HG03432 (cell line): ENCODE data around the gene RSPO4.

ENCODE experiments used
- ATAC-seq: cut with Tn5 transposase; IDR thresholded peaks from one replicate; pipeline ENCODE4 v1.9.1; 2021; ENCODE audit warnings: mild to moderate bottlenecking, moderate library complexity; ENCODE audit not compliant: unreplicated experiment

Gene RSPO4

DNA sequence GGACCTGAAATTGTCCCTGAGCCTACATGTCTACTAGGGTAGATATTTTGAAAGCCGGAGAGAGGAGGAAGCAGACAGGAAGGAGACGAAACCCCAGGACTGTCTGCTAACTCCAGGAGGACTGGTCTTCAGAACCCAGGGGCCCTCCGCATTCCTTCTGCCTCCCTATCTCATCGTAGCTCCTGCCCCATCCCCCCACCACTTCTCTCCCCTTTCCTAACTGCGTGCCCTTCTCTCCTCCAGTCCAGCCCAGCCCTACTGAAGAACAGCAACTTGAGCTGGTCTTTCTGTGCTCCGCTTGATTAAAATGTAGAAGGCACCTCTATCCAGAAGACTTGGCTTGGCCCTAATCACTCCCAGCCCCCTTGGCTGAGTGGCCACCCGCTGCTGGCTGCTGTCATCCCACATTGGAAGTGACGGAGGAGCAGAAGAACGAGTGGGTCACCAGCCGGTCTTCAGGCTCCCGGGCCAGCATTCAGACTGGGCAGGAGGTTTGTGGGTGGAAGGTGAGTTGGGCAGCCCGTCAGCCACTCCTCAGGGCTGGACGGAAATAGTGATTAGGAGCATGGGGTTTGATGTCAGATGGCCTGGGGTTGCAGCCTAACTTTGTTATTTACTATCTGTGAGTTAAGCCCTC is 57.2 kb downstream of the RSPO4 start:
- no peak for ATAC-seq

DNA sequence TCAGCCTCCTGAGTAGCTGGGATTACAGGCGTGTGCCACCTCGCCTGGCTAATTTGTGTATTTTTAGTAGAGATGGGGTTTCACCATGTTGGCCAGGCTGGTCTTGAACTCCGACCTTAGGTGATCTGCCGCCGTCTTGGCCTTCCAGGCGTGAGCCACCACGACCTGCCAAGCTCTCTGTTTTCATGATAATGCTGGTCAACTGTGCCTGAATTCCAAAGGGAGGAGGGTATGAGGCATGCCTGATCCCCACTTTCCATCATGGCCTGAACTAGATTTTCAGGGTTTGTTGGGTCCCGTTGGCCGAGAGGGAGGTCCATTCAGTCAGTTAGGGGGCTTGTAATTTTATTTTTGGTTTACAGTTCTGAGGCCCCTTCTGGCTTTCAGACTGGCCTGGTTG is 58.0 kb downstream of the RSPO4 start:
- no peak for ATAC-seq

GRCh38 chr20:942611-943010 is 59.5 kb downstream of the RSPO4 start:
- no peak for ATAC-seq

GRCh38 chr20:940926-941325 is 61.2 kb downstream of the RSPO4 start:
- ATAC-seq = no peak

- ATAC-seq = no peak
Observed at GRCh38 chr20:939606-940005, 62.5 kb downstream of the RSPO4 start.

DNA sequence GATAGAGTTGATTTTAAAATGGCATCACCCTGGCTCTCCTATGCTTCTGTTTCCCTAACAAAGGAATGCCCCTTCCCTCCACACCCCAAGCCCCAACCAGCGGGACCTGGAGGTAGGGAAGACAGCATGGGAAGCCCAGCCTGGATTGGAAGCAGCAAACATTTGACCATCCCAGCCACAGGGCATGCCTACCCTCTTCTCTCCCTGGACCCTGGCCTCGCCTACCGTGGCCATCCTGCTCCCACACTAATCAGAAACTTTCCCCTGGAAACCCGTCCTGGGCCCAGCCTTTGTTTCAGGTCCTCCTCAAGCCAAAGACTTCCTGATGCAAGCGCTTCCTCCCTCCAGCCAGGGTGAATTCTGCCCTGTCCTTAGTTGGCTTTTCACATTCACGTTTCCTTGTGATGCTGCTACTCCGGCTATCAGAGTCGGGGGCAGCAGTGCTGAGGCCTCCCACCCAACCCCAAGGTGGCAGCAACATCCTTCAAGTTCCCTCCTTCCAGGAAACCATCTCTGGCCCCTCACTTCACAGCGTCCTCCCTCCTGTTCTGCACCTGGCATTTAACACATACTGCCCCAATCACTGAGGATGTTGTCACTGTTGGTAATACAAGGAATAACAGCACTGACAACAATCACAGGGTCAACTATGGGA is 67.8 kb downstream of the RSPO4 start:
- no peak for ATAC-seq

DNA sequence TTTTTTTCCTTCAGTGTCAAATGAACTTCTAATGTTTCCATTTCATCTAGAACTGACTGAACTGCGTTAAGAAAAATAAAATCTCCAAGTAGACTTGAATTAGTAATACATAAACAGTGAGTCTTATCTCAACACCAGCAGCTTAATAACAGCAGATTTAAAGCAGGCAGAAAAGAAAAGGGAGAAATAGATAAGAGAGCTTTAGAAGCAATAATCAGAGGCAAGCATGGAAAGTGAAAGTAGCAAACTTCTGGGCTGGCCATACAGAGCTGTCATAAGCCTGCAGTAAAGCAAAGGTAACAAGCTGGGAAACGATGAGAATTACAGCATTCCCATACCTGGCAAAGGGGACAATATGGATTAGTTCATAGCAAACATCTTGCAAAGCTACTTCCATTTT is 69.1 kb downstream of the RSPO4 start:
- ATAC-seq = no peak

- ATAC-seq = no peak
Observed at GRCh38 chr20:931401-931800, 70.7 kb downstream of the RSPO4 start.

- ATAC-seq = no peak
Observed at GRCh38 chr20:926670-927069, 75.4 kb downstream of the RSPO4 start.

GRCh38 chr20:925516-925915 is 76.6 kb downstream of the RSPO4 start:
- no peak for ATAC-seq

GRCh38 chr20:924639-925038 is 77.5 kb downstream of the RSPO4 start:
- ATAC-seq = no peak

DNA sequence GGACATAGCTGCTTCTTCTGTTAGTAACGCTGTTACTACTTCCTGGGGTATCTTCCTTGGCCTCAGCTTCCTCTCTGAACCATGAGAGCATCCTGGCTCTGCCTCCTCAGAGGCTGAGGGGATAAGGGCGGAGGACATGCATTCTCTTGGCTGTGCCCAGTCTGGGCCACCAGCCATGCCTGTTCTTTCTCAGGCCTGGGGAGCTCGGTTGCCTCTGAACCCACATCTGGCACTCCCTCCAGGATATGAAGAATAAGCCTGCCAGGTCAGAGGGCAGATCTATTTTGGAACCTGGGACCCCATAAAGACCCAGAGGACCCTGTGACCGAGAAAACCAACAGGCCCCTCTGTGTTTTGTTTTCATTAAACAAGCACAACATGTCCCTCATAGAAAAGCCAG is 79.3 kb downstream of the RSPO4 start:
- no peak for ATAC-seq

GRCh38 chr20:921068-921467 is 81.0 kb downstream of the RSPO4 start:
- no peak for ATAC-seq

- no peak for ATAC-seq
Observed at GRCh38 chr20:920311-920710, 81.8 kb downstream of the RSPO4 start.

- no peak for ATAC-seq
Observed at GRCh38 chr20:919491-919916, 82.6 kb downstream of the RSPO4 start.

DNA sequence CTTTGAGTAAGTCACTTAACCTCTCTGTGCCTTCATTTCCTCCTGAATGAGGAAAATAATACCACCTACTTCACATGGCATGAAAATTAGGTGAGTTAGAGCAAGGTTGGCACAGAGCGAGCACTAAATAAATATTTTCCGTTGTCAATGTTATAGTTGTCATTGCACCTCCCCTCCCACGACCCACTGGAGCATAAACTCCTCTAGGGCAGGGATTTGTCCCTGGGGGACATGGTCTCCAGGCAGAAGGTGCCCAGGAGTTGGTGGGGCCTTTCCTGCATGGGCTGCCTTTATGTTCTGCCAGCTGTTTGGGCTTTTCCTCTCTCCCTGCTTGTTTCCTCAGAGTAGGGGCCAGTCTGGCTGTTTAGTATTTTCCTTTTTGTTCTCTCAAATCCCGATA is 84.7 kb downstream of the RSPO4 start:
- ATAC-seq = no peak

DNA sequence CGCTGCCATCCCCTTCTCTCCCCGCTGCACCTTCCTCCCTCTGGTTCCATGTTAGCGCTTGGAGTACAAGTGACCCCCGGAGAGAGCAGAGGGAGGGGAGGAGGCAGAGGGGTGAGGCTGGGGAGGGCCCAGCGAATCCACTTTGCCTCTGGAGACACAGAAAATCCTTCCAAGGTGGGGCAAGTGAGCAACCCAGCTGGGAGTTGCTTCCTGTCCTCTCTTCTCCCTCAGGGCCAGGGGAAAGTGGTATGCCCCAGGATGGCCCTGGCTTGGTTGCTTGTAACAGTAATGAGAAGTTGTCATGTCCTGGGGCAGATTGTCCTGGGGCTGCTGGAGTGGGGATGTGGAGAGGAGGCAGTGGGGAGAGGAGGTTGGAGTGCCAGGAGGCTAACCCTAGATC is 85.3 kb downstream of the RSPO4 start:
- no peak for ATAC-seq

DNA sequence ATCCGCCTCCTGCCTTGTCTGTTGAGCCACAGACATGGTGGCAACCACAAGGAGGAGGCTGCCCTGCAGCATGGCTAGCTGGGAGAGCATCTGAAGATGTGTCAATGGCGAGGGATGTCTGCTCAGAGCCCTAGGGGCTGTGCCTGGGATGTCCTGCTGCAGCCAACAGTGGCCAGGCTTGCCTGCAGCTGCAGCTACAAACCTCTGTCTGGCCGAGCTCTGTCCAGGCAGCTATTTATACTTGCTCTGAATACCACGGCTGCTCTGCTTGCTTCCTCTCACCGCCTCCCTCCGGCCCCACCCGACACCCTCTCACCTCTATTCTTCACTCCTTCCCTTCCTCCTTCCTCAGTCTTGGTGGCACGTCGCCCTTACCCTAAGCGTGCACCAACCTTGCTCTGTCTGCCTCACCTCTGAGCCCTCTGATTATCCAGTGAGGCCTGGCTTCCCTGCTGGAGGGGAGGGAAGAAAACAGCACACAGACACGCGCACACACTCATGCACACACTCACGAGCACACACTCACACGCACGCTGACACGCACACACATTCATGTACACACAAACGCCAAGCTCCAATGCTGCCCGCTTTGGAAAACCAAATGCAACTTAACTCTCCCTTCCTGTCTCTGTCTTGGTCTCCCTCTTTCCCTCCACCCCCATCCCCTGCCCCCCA is 85.8 kb downstream of the RSPO4 start, which contains the start of gene ANGPT4:
ANGPT4 (minus strand) TSS at position 210 of the 675 bp plus-strand sequence; CDS start at position 90, 120 bp downstream.
- ATAC-seq = no peak

- ATAC-seq = no peak
Observed at GRCh38 chr20:914727-915498, 87.2 kb downstream of the RSPO4 start.

- no peak for ATAC-seq
Observed at GRCh38 chr20:913306-913849, 88.7 kb downstream of the RSPO4 start.
